ENCODE data around the gene ADARB1. TPM values are rescaled to one million over a fixed set of nuclear protein-coding genes. Genes with fewer than 3 reads are reported as not detected.

ADARB1 gene
- total and polyA plus RNA-seq, 2 donors (not counting 1 experiment from before 2014, with no cell fraction given) = 17.1 to 33.3 TPM

- no peak overlapping the region for H3K4me3 Mint-ChIP-seq
- H3K27me3 Mint-ChIP-seq = no peaks in the 10 kb centered on the region
- H3K4me1 Mint-ChIP-seq = peaks cover 24% of the 10 kb centered on the region
- Histone ChIP-seq H3K27ac (ENCODE audit: low read length in 2 of 2) (no peak overlapping the region), H3K9me3 (ENCODE audit: control extremely low read depth in 1 of 3, control insufficient read depth in 2 of 3, insufficient read depth in 1 of 3, low read length in 2 of 3) (peaks cover 2 to 33% (median 21%) of the 10 kb centered on the region in 3 donors), H3K36me3 (replicated peaks in 1 of 2; ENCODE audit: control extremely low read depth in 1 of 2, control insufficient read depth in 1 of 2, extremely low read depth in 1 of 2, insufficient read depth in 2 of 2, low read length in 1 of 2) (peaks cover 0 to 18% of the 10 kb centered on the region in 2 experiments), H3K27me3 (replicated peaks in 1 of 4; ENCODE audit: control extremely low read depth in 1 of 4, control insufficient read depth in 3 of 4, insufficient read depth in 4 of 4, low read length in 3 of 4) (no peaks in the 10 kb centered on the region), H4K20me1 (ENCODE audit: control insufficient read depth, insufficient read depth, low read length, poor library complexity, severe bottlenecking) (peaks cover 65% of the 10 kb centered on the region), H3K4me2 (replicated peaks; ENCODE audit: low read depth, low read length, poor library complexity, severe bottlenecking) (no peak overlapping the region), H3K79me2 (ENCODE audit: control insufficient read depth, insufficient read depth, low read length) (peaks cover 55% of the 10 kb centered on the region), H3K4me3 (ENCODE audit: control extremely low read depth in 1 of 5, extremely low read depth in 1 of 5, insufficient read depth in 1 of 5, low read depth in 2 of 5, low read length in 4 of 5) (no peak overlapping the region), H3K4me1 (ENCODE audit: control insufficient read depth in 2 of 2, insufficient read depth in 2 of 2, low read length in 2 of 2) (peaks cover 12 to 14% of the 10 kb centered on the region in 2 donors), H2AFZ (ENCODE audit: insufficient read depth, low read depth, low read length, poor library complexity, severe bottlenecking) (no peak overlapping the region), H3K9ac (ENCODE audit: low read length) (no peak overlapping the region)
- H3K9me3 Mint-ChIP-seq (ENCODE audit: insufficient read depth) = peaks cover 4% of the 10 kb centered on the region
- ChIA-PET CTCF (interaction anchor here (1.6 kb wide), 1 partner anchor 9 kb away, joined by 3 read pairs; no protein-coding TSS in a partner anchor), POLR2A (no interaction called here)
- 96% methylated on average over 18 of the region's 18 CpGs for WGBS (ENCODE audit: insufficient coverage)
- H3K27ac Mint-ChIP-seq = no peak overlapping the region
- DNase-seq (no peak), ATAC-seq (ENCODE audit: low read depth) (no peak)
- intact Hi-C loops (cut with micrococcal nuclease) = no loop called here
- TF ChIP-seq, protein P1, sequence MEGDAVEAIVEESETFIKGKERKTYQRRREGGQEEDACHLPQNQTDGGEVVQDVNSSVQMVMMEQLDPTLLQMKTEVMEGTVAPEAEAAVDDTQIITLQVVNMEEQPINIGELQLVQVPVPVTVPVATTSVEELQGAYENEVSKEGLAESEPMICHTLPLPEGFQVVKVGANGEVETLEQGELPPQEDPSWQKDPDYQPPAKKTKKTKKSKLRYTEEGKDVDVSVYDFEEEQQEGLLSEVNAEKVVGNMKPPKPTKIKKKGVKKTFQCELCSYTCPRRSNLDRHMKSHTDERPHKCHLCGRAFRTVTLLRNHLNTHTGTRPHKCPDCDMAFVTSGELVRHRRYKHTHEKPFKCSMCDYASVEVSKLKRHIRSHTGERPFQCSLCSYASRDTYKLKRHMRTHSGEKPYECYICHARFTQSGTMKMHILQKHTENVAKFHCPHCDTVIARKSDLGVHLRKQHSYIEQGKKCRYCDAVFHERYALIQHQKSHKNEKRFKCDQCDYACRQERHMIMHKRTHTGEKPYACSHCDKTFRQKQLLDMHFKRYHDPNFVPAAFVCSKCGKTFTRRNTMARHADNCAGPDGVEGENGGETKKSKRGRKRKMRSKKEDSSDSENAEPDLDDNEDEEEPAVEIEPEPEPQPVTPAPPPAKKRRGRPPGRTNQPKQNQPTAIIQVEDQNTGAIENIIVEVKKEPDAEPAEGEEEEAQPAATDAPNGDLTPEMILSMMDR (IDR thresholded peaks at IDR 0.05) = no peak
- no peak for TF ChIP-seq EZH2 (IDR thresholded peaks at IDR 0.05; ENCODE audit: borderline replicate concordance, insufficient read depth, low read depth, low read length, poor library complexity, severe bottlenecking)
Measured at GRCh38 chr21:45161038-45161945, 86.9 kb downstream of the ADARB1 start.

DNA sequence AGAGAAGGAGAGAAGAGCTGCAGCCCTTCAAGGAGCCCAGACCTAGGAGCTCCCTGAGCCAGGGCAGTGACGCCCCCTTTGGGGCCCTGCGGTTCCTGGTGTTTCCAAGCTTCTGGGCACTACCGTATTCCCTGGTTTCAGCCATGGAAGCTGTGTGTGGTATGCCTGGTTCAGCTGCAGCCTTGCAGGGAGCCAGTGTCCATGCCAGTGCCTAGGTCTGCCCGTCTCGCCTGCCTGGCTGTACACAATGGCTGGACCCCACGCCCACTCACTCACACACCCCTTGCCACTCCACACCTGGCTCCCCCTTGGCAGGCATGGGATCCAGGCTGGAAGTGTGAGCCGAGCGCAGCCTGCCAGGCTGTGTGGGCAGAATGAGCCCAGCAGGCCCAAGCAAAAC lies 87.7 kb downstream of the ADARB1 start:
- H3K4me3 ChIP-seq (ENCODE audit: control extremely low read depth in 1 of 5, extremely low read depth in 1 of 5, insufficient read depth in 1 of 5, low read depth in 2 of 5, low read length in 4 of 5) = no peak overlapping the region
- no peak overlapping the region for H3K4me2 ChIP-seq (replicated peaks; ENCODE audit: low read depth, low read length, poor library complexity, severe bottlenecking)
- TF ChIP-seq EZH2 (IDR thresholded peaks at IDR 0.05; ENCODE audit: borderline replicate concordance, insufficient read depth, low read depth, low read length, poor library complexity, severe bottlenecking) = no peak
- TF ChIP-seq, protein P1 (IDR thresholded peaks at IDR 0.05) = no peak
- ChIA-PET CTCF (interaction anchor here (1.6 to 2.3 kb wide), 2 partner anchors 9 to 24 kb away, joined by 3 to 6 read pairs; no protein-coding TSS in a partner anchor), POLR2A (no interaction called here)
- no peak overlapping the region for H3K4me3 Mint-ChIP-seq
- H2AFZ ChIP-seq (ENCODE audit: insufficient read depth, low read depth, low read length, poor library complexity, severe bottlenecking) = no peak overlapping the region
- H3K4me1 ChIP-seq (ENCODE audit: control insufficient read depth in 2 of 2, insufficient read depth in 2 of 2, low read length in 2 of 2) = peaks cover 12 to 14% of the 10 kb centered on the region in 2 donors
- peaks cover 52% of the 10 kb centered on the region for H3K79me2 ChIP-seq (ENCODE audit: control insufficient read depth, insufficient read depth, low read length)
- no peaks in the 10 kb centered on the region for H3K27me3 Mint-ChIP-seq
- H3K4me1 Mint-ChIP-seq = peaks cover 18% of the 10 kb centered on the region
- peaks cover 58% of the 10 kb centered on the region for H4K20me1 ChIP-seq (ENCODE audit: control insufficient read depth, insufficient read depth, low read length, poor library complexity, severe bottlenecking)
- 93% methylated on average over 8 of the region's 8 CpGs for WGBS (ENCODE audit: insufficient coverage)
- ATAC-seq (ENCODE audit: low read depth) (no peak), DNase-seq (no peak)
- H3K9me3 Mint-ChIP-seq (ENCODE audit: insufficient read depth) = peaks cover 4% of the 10 kb centered on the region
- H3K27ac Mint-ChIP-seq = no peak overlapping the region
- no peak overlapping the region for H3K27ac ChIP-seq (ENCODE audit: low read length in 2 of 2)
- intact Hi-C loops (cut with micrococcal nuclease) = no loop called here
- peaks cover 2 to 33% (median 21%) of the 10 kb centered on the region in 3 donors for H3K9me3 ChIP-seq (ENCODE audit: control extremely low read depth in 1 of 3, control insufficient read depth in 2 of 3, insufficient read depth in 1 of 3, low read length in 2 of 3)
- H3K27me3 ChIP-seq (replicated peaks in 1 of 4; ENCODE audit: control extremely low read depth in 1 of 4, control insufficient read depth in 3 of 4, insufficient read depth in 4 of 4, low read length in 3 of 4) = no peaks in the 10 kb centered on the region
- peaks cover 0 to 18% of the 10 kb centered on the region in 2 experiments for H3K36me3 ChIP-seq (replicated peaks in 1 of 2; ENCODE audit: control extremely low read depth in 1 of 2, control insufficient read depth in 1 of 2, extremely low read depth in 1 of 2, insufficient read depth in 2 of 2, low read length in 1 of 2)
- H3K9ac ChIP-seq (ENCODE audit: low read length) = no peak overlapping the region

All from B cell (primary cell).